H1 (cell line): ENCODE data around the gene LARP6. TPM values are rescaled to one million over a fixed set of nuclear protein-coding genes. Genes with fewer than 3 reads are reported as not detected.

Experiments used
- CHD2 ChIP-seq: IDR thresholded peaks from 2 replicates; pipeline ENCODE4 v1.6.1; 2012; ENCODE audit warnings: low read length, improper control_type of control experiment
- EZH2 ChIP-seq: fragments of 200-600 bp; sonication (generic); IDR thresholded peaks from 2 replicates; pipeline ENCODE4 v1.7.1; 2012; ENCODE audit warnings: low read depth, mild to moderate bottlenecking, moderate library complexity, low read length, inconsistent platforms; ENCODE audit not compliant: severe bottlenecking
- FOSL1 ChIP-seq: IDR thresholded peaks from 2 replicates; pipeline ENCODE4 v1.6.1; 2011; ENCODE audit warnings: mild to moderate bottlenecking, low read depth, low read length, moderate library complexity; ENCODE audit not compliant: insufficient read depth
- polyA plus RNA-seq, 7 experiments: library from polyadenylated mRNA; depleted of rRNA in 3 of 7; stranded (reverse) in 5 of 7; unstranded in 2 of 7; fragments of >200 nt in 5 of 7; fragments of 200-250 nt in 2 of 7; gene quantifications; 1 replicate in 5 of 7; 2 replicates in 1 of 7; 4 replicates in 1 of 7; pipeline versions ENCODE4 v1.2.1 to v1.2.3, GENCODE V29; 2011 to 2013; ENCODE audit warnings: missing spikeins in 2 of 7, mixed read lengths in 2 of 7
- total RNA-seq: library from RNA; stranded (reverse); fragmentation: NEBNext Ultra II Directional; extraction: Animal tissue kit (Norgen Biotek cat#: 25700); gene quantifications from 2 replicates; pipeline ENCODE4 v1.2.1, GENCODE V29; 2021

LARP6 gene
- total and polyA plus RNA-seq, 2 of the 8 experiments (the other 6 are each of a cell fraction or from before 2014, with no cell fraction given) = 21.0 to 24.7 TPM

DNA sequence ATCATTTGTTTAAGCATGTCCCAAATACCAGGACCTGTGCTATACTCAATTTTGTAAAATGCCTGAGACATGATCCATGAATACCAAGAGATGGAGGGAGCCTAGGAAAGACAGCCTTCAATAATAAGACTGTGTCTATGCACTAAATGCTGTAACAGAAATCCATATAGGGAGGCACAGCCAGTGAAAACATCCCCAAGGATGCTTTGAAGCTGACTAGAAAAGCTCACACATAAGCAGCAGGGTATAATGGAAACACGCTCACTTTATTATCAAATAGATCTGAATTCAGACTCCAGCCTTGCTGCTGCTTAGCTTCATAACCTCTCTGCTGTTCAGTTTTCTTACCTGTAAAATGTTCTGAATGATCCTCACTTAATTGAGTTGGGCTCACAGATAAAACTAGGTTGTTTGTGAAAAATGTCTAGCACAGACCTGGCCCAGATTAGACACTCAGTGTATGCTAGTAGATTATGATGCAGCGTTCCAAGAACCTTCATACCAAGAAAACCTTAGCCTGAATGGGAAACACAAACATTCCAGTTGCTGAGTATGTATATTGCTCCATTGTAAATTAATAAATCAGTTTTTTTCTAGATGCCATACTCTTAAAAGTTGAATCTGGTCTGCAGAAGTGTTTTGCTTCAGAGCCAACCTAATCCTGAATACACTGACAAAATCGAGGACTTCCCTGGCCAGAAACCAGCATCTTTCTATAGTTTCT is 3.8 kb upstream of the LARP6 start (continued):
- TF ChIP-seq FOSL1 (no peak), CHD2 (no peak), EZH2 (no peak)
